HL-60 (cell line): ENCODE data around the gene CDC25B.

Experiments
- DNase-seq, 2 experiments: peaks; one replicate each; pipeline ENCODE4 v3.0.0-alpha.2; 2010 to 2020; ENCODE audit warnings: low read depth in 1 of 2, low spot score in 1 of 2
- H3K27ac ChIP-seq: fragments of 250-450 bp; sonication (Bioruptor Pico); replicated peaks from 2 replicates; pipeline ENCODE4 v1.5.1; 2020; ENCODE audit warnings: mild to moderate bottlenecking, moderate library complexity
- H3K27me3 ChIP-seq: fragments of 250-450 bp; sonication (Bioruptor Pico); 2 replicates; pipeline ENCODE4 v1.5.1; 2021; ENCODE audit warnings: mild to moderate bottlenecking, moderate library complexity; ENCODE audit not compliant: insufficient read depth, poor library complexity, severe bottlenecking
- H3K4me3 ChIP-seq: replicated peaks from 2 replicates; pipeline ENCODE4 v1.5.1; 2011; ENCODE audit warnings: mild to moderate bottlenecking, control low read depth, low read length; ENCODE audit not compliant: insufficient read depth
- GABPA ChIP-seq: IDR thresholded peaks from 2 replicates; pipeline ENCODE4 v1.6.1; 2012; ENCODE audit warnings: low read depth
- POLR2AphosphoS5 ChIP-seq: IDR thresholded peaks from 2 replicates; pipeline ENCODE4 v1.6.1; 2012; ENCODE audit warnings: low read depth
- REST ChIP-seq: IDR thresholded peaks from 2 replicates; pipeline ENCODE4 v1.6.1; 2012; ENCODE audit warnings: low read depth; ENCODE audit not compliant: insufficient replicate concordance
- SPI1 ChIP-seq: IDR thresholded peaks from 2 replicates; pipeline ENCODE4 v1.6.1; 2012; ENCODE audit warnings: low read depth, mild to moderate bottlenecking, borderline replicate concordance
- TF ChIP-seq, protein P1 (sequence below): IDR thresholded peaks from one replicate; pipeline ENCODE4 v1.5.1; 2011; ENCODE audit warnings: low read length, control low read depth, inconsistent platforms; ENCODE audit not compliant: insufficient read depth

Gene CDC25B

GRCh38 chr20:3760655-3761348 lies 35.3 kb upstream of the CDC25B start:
- TF ChIP-seq GABPA (no peak), SPI1 (no peak), REST (no peak), POLR2AphosphoS5 (no peak)
- TF ChIP-seq, protein P1, sequence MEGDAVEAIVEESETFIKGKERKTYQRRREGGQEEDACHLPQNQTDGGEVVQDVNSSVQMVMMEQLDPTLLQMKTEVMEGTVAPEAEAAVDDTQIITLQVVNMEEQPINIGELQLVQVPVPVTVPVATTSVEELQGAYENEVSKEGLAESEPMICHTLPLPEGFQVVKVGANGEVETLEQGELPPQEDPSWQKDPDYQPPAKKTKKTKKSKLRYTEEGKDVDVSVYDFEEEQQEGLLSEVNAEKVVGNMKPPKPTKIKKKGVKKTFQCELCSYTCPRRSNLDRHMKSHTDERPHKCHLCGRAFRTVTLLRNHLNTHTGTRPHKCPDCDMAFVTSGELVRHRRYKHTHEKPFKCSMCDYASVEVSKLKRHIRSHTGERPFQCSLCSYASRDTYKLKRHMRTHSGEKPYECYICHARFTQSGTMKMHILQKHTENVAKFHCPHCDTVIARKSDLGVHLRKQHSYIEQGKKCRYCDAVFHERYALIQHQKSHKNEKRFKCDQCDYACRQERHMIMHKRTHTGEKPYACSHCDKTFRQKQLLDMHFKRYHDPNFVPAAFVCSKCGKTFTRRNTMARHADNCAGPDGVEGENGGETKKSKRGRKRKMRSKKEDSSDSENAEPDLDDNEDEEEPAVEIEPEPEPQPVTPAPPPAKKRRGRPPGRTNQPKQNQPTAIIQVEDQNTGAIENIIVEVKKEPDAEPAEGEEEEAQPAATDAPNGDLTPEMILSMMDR = no peak
- no peak overlapping the region for H3K27ac ChIP-seq
- no peak for DNase-seq
- no peak overlapping the region for H3K4me3 ChIP-seq
- no peaks in the 10 kb centered on the region for H3K27me3 ChIP-seq

- H3K27ac ChIP-seq = peak overlapping the region; percentile 41; the same call in 1 of the 2 replicates
- no peaks in the 10 kb centered on the region for H3K27me3 ChIP-seq
- H3K4me3 ChIP-seq = no peak overlapping the region
- DNase-seq = peak in 1 of 2 experiments; percentile 61
- TF ChIP-seq REST (no peak), GABPA (no peak), POLR2AphosphoS5 (no peak)
- TF ChIP-seq, protein P1 = no peak
Measured at GRCh38 chr20:3763671-3764601, 32.2 kb upstream of the CDC25B start.

GRCh38 chr20:3764659-3765058 lies 31.5 kb upstream of the CDC25B start:
- no peak overlapping the region for H3K27ac ChIP-seq
- no peak overlapping the region for H3K4me3 ChIP-seq
- H3K27me3 ChIP-seq = no peaks in the 10 kb centered on the region
- no peak for TF ChIP-seq GABPA
- no peak for TF ChIP-seq POLR2AphosphoS5
- TF ChIP-seq REST = no peak
- no peak for TF ChIP-seq SPI1
- TF ChIP-seq, protein P1 = no peak
- no peak for DNase-seq
